ENCODE data around the gene IL17RD.

Gene IL17RD

DNA sequence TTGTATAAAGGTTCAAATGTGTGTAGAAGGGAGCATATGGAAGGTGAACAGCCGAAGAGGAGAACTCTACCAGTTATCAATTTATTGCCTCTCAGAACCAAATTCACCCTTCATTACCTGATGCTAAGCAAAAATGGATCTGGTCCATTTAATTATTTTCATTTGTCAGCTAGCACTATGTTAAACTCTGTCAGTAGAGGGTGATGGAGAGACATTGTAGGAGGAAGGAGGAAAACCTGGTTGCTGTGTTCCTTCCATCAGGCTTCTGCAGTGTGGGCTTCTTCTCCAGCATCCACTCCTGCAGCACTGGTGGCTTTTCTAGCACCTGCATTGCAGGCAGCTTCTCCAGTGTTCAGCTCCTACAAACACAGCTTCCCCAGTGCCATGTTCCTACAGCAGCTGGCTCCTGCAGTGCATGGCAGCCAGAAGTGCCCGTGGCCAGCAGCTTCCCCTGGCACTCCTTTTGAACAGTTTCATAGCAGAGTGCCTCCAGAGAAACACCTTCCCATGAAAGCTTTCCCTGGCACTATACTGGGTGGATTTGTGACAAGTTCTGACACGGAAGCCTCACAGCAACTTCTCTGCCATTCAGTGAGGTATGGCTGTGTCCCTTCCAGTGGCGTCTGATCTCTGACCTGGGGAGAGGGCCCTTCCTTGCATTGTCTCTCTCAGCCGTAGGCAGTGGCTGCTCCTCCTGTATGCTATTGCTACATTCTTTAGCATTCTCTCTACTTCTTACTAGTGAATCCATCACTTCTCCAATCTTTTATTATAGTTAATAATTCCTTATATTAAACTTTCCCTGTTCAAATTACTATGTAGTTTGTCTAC lies 14.6 kb upstream of the IL17RD start:
- TF ChIP-seq, protein P1, sequence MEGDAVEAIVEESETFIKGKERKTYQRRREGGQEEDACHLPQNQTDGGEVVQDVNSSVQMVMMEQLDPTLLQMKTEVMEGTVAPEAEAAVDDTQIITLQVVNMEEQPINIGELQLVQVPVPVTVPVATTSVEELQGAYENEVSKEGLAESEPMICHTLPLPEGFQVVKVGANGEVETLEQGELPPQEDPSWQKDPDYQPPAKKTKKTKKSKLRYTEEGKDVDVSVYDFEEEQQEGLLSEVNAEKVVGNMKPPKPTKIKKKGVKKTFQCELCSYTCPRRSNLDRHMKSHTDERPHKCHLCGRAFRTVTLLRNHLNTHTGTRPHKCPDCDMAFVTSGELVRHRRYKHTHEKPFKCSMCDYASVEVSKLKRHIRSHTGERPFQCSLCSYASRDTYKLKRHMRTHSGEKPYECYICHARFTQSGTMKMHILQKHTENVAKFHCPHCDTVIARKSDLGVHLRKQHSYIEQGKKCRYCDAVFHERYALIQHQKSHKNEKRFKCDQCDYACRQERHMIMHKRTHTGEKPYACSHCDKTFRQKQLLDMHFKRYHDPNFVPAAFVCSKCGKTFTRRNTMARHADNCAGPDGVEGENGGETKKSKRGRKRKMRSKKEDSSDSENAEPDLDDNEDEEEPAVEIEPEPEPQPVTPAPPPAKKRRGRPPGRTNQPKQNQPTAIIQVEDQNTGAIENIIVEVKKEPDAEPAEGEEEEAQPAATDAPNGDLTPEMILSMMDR (IDR thresholded peaks at IDR 0.05; ENCODE audit: low read depth, low read length) = peak; percentile 58
- no peak overlapping the region for H3K4me3 ChIP-seq (replicated peaks in 1 of 2; ENCODE audit: low read depth in 2 of 2, low read length in 2 of 2)
- DNase-seq (ENCODE audit: low read depth in 2 of 2) = peak; percentile 44 to 46

GRCh38 chr3:57176045-57176444 lies 10.9 kb upstream of the IL17RD start:
- DNase-seq (ENCODE audit: low read depth in 2 of 2) = no peak
- TF ChIP-seq, protein P1 (IDR thresholded peaks at IDR 0.05; ENCODE audit: low read depth, low read length) = no peak
- H3K4me3 ChIP-seq (replicated peaks in 1 of 2; ENCODE audit: low read depth in 2 of 2, low read length in 2 of 2) = no peak overlapping the region

GRCh38 chr3:57173687-57174086 lies 8.5 kb upstream of the IL17RD start:
- H3K4me3 ChIP-seq (replicated peaks in 1 of 2; ENCODE audit: low read depth in 2 of 2, low read length in 2 of 2) = no peak overlapping the region
- no peak for DNase-seq (ENCODE audit: low read depth in 2 of 2)
- TF ChIP-seq, protein P1 (IDR thresholded peaks at IDR 0.05; ENCODE audit: low read depth, low read length) = no peak

DNA sequence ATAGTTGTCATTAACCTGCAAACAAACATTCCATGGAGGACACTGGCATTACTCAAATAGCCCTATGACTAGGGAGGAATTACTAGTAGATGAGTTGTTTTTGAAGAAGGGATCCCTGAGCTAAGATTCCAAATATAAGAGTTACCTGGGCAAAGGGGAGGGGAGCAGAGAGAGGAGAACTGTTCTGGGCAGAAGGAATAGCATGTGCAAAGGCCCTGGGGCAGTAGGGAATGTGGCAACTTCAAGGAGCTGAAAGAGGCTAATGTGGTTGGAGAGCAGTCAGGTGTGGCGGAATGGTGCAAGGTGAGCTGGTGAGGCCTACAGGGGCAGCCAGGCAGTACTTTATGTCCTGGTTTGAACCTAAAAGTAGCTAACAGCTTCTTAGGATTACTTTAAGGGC lies 5.8 kb upstream of the IL17RD start:
- DNase-seq (ENCODE audit: low read depth in 2 of 2) = no peak
- no peak overlapping the region for H3K4me3 ChIP-seq (replicated peaks in 1 of 2; ENCODE audit: low read depth in 2 of 2, low read length in 2 of 2)
- TF ChIP-seq, protein P1 (IDR thresholded peaks at IDR 0.05; ENCODE audit: low read depth, low read length) = no peak

DNA sequence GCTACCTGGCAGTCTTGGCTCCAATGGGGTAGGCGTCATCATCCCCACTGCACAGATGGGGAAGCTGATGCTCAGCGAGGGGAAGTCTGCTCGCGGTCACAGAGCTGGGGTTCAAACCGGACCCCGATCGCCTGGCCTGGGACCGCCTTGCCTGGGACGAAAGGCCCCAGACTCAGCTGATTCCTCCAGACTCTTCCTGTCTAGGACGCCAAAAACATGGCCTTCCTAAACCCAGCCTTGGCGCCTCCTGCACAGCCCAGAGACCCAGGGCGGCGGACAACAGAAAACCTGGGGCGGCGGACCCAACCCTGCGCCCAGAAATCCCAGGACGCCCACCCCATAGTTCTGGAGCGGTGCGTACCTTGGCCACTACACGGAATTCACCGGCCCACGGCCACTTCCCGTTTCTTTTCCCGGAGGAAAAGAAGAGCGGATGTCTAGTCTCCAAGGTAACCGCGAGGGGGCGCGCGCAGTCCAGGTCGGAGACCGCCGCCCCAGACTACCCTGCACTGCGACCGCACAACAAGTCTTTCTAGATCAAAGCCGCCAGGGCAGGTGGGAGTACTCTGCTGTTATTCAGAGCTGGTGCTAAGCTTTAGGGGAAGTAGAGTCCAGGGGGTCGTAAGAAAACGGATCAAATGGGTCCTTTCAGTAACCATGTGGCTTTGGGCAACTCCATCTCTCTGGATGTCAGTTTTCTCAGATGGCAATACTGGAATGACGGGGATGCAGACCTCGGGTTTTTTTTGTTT lies 4.9 kb upstream of the IL17RD start:
- TF ChIP-seq, protein P1 (IDR thresholded peaks at IDR 0.05; ENCODE audit: low read depth, low read length) = peak; percentile 75
- H3K4me3 ChIP-seq (replicated peaks in 1 of 2; ENCODE audit: low read depth in 2 of 2, low read length in 2 of 2) = peak overlapping the region; percentile 56 to 57
- peak; percentile 70 to 77 for DNase-seq (ENCODE audit: low read depth in 2 of 2)

DNA sequence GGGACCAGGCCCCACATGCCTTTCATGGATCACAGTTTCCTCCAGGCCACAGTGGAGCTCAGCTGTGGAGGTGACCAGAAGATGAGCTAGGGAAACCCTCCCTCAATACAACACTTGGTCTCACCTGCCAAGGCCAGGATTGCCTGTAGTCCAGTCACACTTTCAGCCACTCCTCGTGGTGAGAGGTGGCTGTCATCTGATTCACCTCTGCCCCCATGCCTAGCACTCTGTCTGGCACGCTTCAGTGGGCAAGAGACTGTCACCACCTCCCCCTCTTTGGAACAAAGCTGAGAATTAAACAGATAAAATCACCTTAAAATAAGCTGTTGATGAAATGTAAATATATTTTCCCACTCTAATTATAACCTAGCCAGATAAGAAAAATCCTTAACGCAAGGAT lies 4.0 kb upstream of the IL17RD start:
- H3K4me3 ChIP-seq (replicated peaks in 1 of 2; ENCODE audit: low read depth in 2 of 2, low read length in 2 of 2) = no peak overlapping the region
- TF ChIP-seq, protein P1 (IDR thresholded peaks at IDR 0.05; ENCODE audit: low read depth, low read length) = no peak
- no peak for DNase-seq (ENCODE audit: low read depth in 2 of 2)
